Parathyroid adenoma (tissue), 2 donors: ENCODE data around the gene DHRS7.

Experiments
- H2AFZ ChIP-seq: fragments of 300-600 bp; sonication (generic); one replicate; pipeline ENCODE4 v1.7.0; 2017; ENCODE audit warnings: antibody characterized with exemption, mild to moderate bottlenecking
- H3K27ac ChIP-seq: fragments of 300-600 bp; sonication (generic); one replicate; pipeline ENCODE4 v1.7.0; 2017
- H3K27me3 ChIP-seq: fragments of 300-600 bp; sonication (generic); one replicate; pipeline ENCODE4 v1.7.0; 2017; ENCODE audit warnings: low read length; ENCODE audit not compliant: control insufficient read depth, insufficient read depth
- H3K36me3 ChIP-seq: fragments of 300-600 bp; sonication (generic); one replicate; pipeline ENCODE4 v1.7.0; 2017; ENCODE audit warnings: low read length; ENCODE audit not compliant: control insufficient read depth, insufficient read depth
- H3K4me1 ChIP-seq: fragments of 300-600 bp; sonication (generic); one replicate; pipeline ENCODE4 v1.7.0; 2017; ENCODE audit warnings: control low read depth
- H3K4me2 ChIP-seq: fragments of 300-600 bp; sonication (generic); one replicate; pipeline ENCODE4 v1.7.0; 2017; ENCODE audit warnings: low read length
- H3K4me3 ChIP-seq: fragments of 300-600 bp; sonication (generic); one replicate; pipeline ENCODE4 v1.7.0; 2017; ENCODE audit warnings: low read depth, low read length
- H3K79me2 ChIP-seq: fragments of 300-600 bp; sonication (generic); one replicate; pipeline ENCODE4 v1.7.0; 2017; ENCODE audit warnings: control low read depth
- H3K9ac ChIP-seq: fragments of 300-600 bp; sonication (generic); one replicate; pipeline ENCODE4 v1.7.0; 2017; ENCODE audit warnings: mild to moderate bottlenecking
- H3K9me3 ChIP-seq: fragments of 300-600 bp; sonication (generic); one replicate; pipeline ENCODE4 v1.7.0; 2017; ENCODE audit warnings: low read length; ENCODE audit not compliant: control insufficient read depth
- CTCF ChIP-seq: fragments of 300-600 bp; sonication (generic); IDR thresholded peaks from one replicate; pipeline ENCODE4 v1.7.0; 2017; ENCODE audit warnings: antibody characterized with exemption, mild to moderate bottlenecking
- donor health status: primary hyperparathyroidism.

DHRS7 gene

GRCh38 chr14:60204843-60205774 lies 39.9 kb upstream of the DHRS7 start:
- peak overlapping the region; percentile 23 for H2AFZ ChIP-seq
- H3K79me2 ChIP-seq, result no peaks in the 10 kb centered on the region
- no peak for TF ChIP-seq CTCF
- no peak overlapping the region for H3K9ac ChIP-seq
- H3K4me1 ChIP-seq, result peaks cover 7% of the 10 kb centered on the region
- H3K9me3 ChIP-seq, result no peaks in the 10 kb centered on the region
- H3K27ac ChIP-seq, result no peak overlapping the region
- H3K4me3 ChIP-seq, result no peak overlapping the region
- no peaks in the 10 kb centered on the region for H3K36me3 ChIP-seq
- H3K27me3 ChIP-seq, result no peaks in the 10 kb centered on the region
- no peak overlapping the region for H3K4me2 ChIP-seq

GRCh38 chr14:60204104-60204842 lies 39.1 kb upstream of the DHRS7 start:
- no peak overlapping the region for H3K4me2 ChIP-seq
- H3K9me3 ChIP-seq, result no peaks in the 10 kb centered on the region
- H3K36me3 ChIP-seq, result no peaks in the 10 kb centered on the region
- no peak overlapping the region for H3K9ac ChIP-seq
- TF ChIP-seq CTCF, result no peak
- H3K79me2 ChIP-seq, result no peaks in the 10 kb centered on the region
- no peaks in the 10 kb centered on the region for H3K27me3 ChIP-seq
- no peak overlapping the region for H3K27ac ChIP-seq
- H3K4me1 ChIP-seq, result peaks cover 7% of the 10 kb centered on the region
- no peak overlapping the region for H3K4me3 ChIP-seq
- peak overlapping the region; percentile 23 for H2AFZ ChIP-seq

- no peak overlapping the region for H3K4me2 ChIP-seq
- peaks cover 7% of the 10 kb centered on the region for H3K4me1 ChIP-seq
- no peaks in the 10 kb centered on the region for H3K9me3 ChIP-seq
- no peak overlapping the region for H3K27ac ChIP-seq
- H3K4me3 ChIP-seq, result no peak overlapping the region
- no peak overlapping the region for H3K9ac ChIP-seq
- no peaks in the 10 kb centered on the region for H3K27me3 ChIP-seq
- no peaks in the 10 kb centered on the region for H3K79me2 ChIP-seq
- H2AFZ ChIP-seq, result no peak overlapping the region
- no peaks in the 10 kb centered on the region for H3K36me3 ChIP-seq
- TF ChIP-seq CTCF, result no peak
These were observed 34.1 kb upstream of the DHRS7 start for GRCh38 chr14:60199321-60199720.

GRCh38 chr14:60197629-60198303 lies 32.6 kb upstream of the DHRS7 start:
- Histone ChIP-seq H2AFZ (no peak overlapping the region), H3K9ac (no peak overlapping the region), H3K27ac (no peak overlapping the region), H3K79me2 (no peaks in the 10 kb centered on the region), H3K4me2 (no peak overlapping the region), H3K27me3 (no peaks in the 10 kb centered on the region), H3K9me3 (no peaks in the 10 kb centered on the region), H3K4me3 (no peak overlapping the region), H3K36me3 (no peaks in the 10 kb centered on the region), H3K4me1 (no peaks in the 10 kb centered on the region)
- no peak for TF ChIP-seq CTCF
